HCT116 (cell line): Measurements from ENCODE around the gene RNF180. TPM values are rescaled to one million over a fixed set of nuclear protein-coding genes. Genes with fewer than 3 reads are reported as not detected.

Experiments
- ATAC-seq: fragments of 200-7000 bp; cut with Tn5 transposase; 2 replicates; pipeline ENCODE4 v1.9.1; 2020; ENCODE audit warnings: mild to moderate bottlenecking, moderate library complexity
- BruUV-seq: library from RNA; stranded (reverse); fragments of 400-500 nt; replicated peaks from 2 replicates; lab custom pipeline; 2021; lab: Mats Ljungman, UMichigan
- CTCF ChIA-PET: fragments of 300-600 bp; sonication (Branson Sonifier 250); formaldehyde crosslinking; loops from one replicate; lab custom pipeline; 2021; ENCODE audit warnings: antibody characterized with exemption; lab: Charles Lee
- POLR2A ChIA-PET: fragments of 300-600, 350-600 bp; sonication (Branson Sonifier 250); formaldehyde crosslinking; loops from one replicate; lab custom pipeline; 2021; ENCODE audit warnings: antibody characterized with exemption; lab: Charles Lee
- RAD21 ChIA-PET, 2 experiments: fragments of 300-600 bp; sonication (Branson Sonifier 250); formaldehyde crosslinking; loops; one replicate each; lab custom pipeline; 2023; ENCODE audit warnings: low total read pairs in 2 of 2; ENCODE audit not compliant: uncharacterized antibody in 2 of 2, unreplicated experiment in 2 of 2, low non-redundant PET in 1 of 2; lab: Charles Lee
- DNase-seq: peaks from one replicate; pipeline ENCODE4 v3.0.0-alpha.2; 2010; ENCODE audit warnings: low read depth, low spot score
- H2AFZ ChIP-seq: fragments of 200-600 bp; shearing (Covaris generic), sonication (generic); 2 replicates; pipeline ENCODE4 v1.6.1; 2017; ENCODE audit warnings: low read depth, mixed run types, mixed read lengths, antibody characterized with exemption, low read length; ENCODE audit not compliant: poor library complexity, severe bottlenecking
- H3K27ac ChIP-seq: 2 replicates; pipeline ENCODE4 v1.5.1; 2012; ENCODE audit warnings: low read depth, low read length
- H3K27me3 ChIP-seq: fragments of 200-600 bp; sonication (generic); 2 replicates; pipeline ENCODE4 v1.6.1; 2016; ENCODE audit warnings: mixed run types, low read length, mixed read lengths; ENCODE audit not compliant: insufficient read depth
- H3K36me3 ChIP-seq, 2 experiments: fragments of 200-500 bp in 1 of 2; fragments of 200-600 bp in 1 of 2; sonication (Bioruptor generic) in 1 of 2; sonication (generic) in 1 of 2; 2 replicates each; pipeline versions ENCODE4 v1.5.1 to v1.6.1; 2014 to 2016; ENCODE audit warnings: low read length in 2 of 2, inconsistent platforms in 1 of 2, mixed read lengths in 1 of 2, mixed run types in 1 of 2; ENCODE audit not compliant: insufficient read depth in 2 of 2, control insufficient read depth in 1 of 2
- H3K4me1 ChIP-seq, 2 experiments: fragments of 200-600 bp in 1 of 2; sonication (generic) in 1 of 2; 2 replicates each; pipeline versions ENCODE4 v1.5.1 to v1.6.1; 2012 to 2017; ENCODE audit warnings: low read length in 2 of 2, inconsistent platforms in 1 of 2, mild to moderate bottlenecking in 1 of 2, mixed read lengths in 1 of 2, mixed run types in 1 of 2, moderate library complexity in 1 of 2; ENCODE audit not compliant: insufficient read depth in 2 of 2, control insufficient read depth in 1 of 2
- H3K4me2 ChIP-seq: fragments of 200-600 bp; sonication (generic); 2 replicates; pipeline ENCODE4 v1.6.1; 2017; ENCODE audit warnings: mixed run types, low read length, mixed read lengths
- H3K4me3 ChIP-seq, 2 experiments: fragments of 200-600 bp in 1 of 2; sonication (generic) in 1 of 2; replicated peaks in 1 of 2; 2 replicates each; pipeline ENCODE4 v1.5.1; 2011 to 2016; ENCODE audit warnings: low read length in 2 of 2, control low read depth in 1 of 2, low read depth in 1 of 2, mild to moderate bottlenecking in 1 of 2, mixed read lengths in 1 of 2, mixed run types in 1 of 2
- H3K79me2 ChIP-seq: fragments of 200-600 bp; sonication (generic); 2 replicates; pipeline ENCODE4 v1.6.1; 2017; ENCODE audit warnings: mild to moderate bottlenecking, mixed run types, low read length, moderate library complexity, mixed read lengths; ENCODE audit not compliant: insufficient read depth
- H3K9ac ChIP-seq: fragments of 200-600 bp; sonication (generic); 2 replicates; pipeline ENCODE4 v1.6.1; 2016; ENCODE audit warnings: low read length, mixed read lengths
- H3K9me2 ChIP-seq: fragments of 200-600 bp; sonication (generic), shearing (Covaris generic); 2 replicates; pipeline ENCODE4 v1.6.1; 2017; ENCODE audit warnings: mixed run types, mild to moderate bottlenecking, moderate library complexity; ENCODE audit not compliant: insufficient read depth
- H3K9me3 ChIP-seq, 2 experiments: fragments of 200-500 bp in 1 of 2; fragments of 200-600 bp in 1 of 2; sonication (Bioruptor generic) in 1 of 2; sonication (generic) in 1 of 2; 2 replicates each; pipeline ENCODE4 v1.6.1; 2014 to 2017; ENCODE audit warnings: low read length in 2 of 2, mixed read lengths in 2 of 2, inconsistent platforms in 1 of 2, low read depth in 1 of 2, mild to moderate bottlenecking in 1 of 2, mixed run types in 1 of 2, moderate library complexity in 1 of 2; ENCODE audit not compliant: control insufficient read depth in 1 of 2, insufficient read depth in 1 of 2
- H4K20me1 ChIP-seq: fragments of 200-600 bp; sonication (generic), shearing (Covaris generic); 2 replicates; pipeline ENCODE4 v1.6.1; 2017; ENCODE audit warnings: mixed run types, mild to moderate bottlenecking, moderate library complexity; ENCODE audit not compliant: insufficient read depth
- CBX3 ChIP-seq: IDR thresholded peaks from 2 replicates; pipeline ENCODE4 v1.6.1; 2012; ENCODE audit warnings: low read depth
- CEBPB ChIP-seq: IDR thresholded peaks from 2 replicates; pipeline ENCODE4 v1.6.1; 2012; ENCODE audit warnings: low read depth
- ELF1 ChIP-seq: IDR thresholded peaks from 2 replicates; pipeline ENCODE4 v1.6.1; 2012; ENCODE audit warnings: low read depth, borderline replicate concordance
- EZH2 ChIP-seq: fragments of 200-600 bp; sonication (generic); IDR thresholded peaks from 2 replicates; pipeline ENCODE4 v1.6.1; 2017; ENCODE audit warnings: antibody characterized with exemption, mixed run types
- EZH2phosphoT487 ChIP-seq: fragments of 200-600 bp; IDR thresholded peaks from 2 replicates; pipeline ENCODE4 v1.6.1; 2018; ENCODE audit warnings: antibody characterized with exemption, borderline replicate concordance
- JUND ChIP-seq: IDR thresholded peaks from 2 replicates; pipeline ENCODE4 v1.6.1; 2012
- POLR2A ChIP-seq: IDR thresholded peaks from 2 replicates; pipeline ENCODE4 v1.7.0; 2011; ENCODE audit warnings: borderline replicate concordance; ENCODE audit not compliant: insufficient read depth, insufficient read length; ENCODE audit errors: extremely low read depth
- POLR2AphosphoS5 ChIP-seq: IDR thresholded peaks from 2 replicates; pipeline ENCODE4 v1.6.1; 2011; ENCODE audit warnings: mild to moderate bottlenecking, low read depth, low read length, moderate library complexity
- SIN3A ChIP-seq: IDR thresholded peaks from 2 replicates; pipeline ENCODE4 v1.6.1; 2012; ENCODE audit warnings: low read depth
- SP1 ChIP-seq: IDR thresholded peaks from 2 replicates; pipeline ENCODE4 v1.6.1; 2012; ENCODE audit warnings: low read depth
- SRF ChIP-seq: IDR thresholded peaks from 2 replicates; pipeline ENCODE4 v1.6.1; 2012; ENCODE audit warnings: low read depth
- ZFX ChIP-seq: fragments of 450-650 bp; IDR thresholded peaks from 2 replicates; pipeline ENCODE4 v1.6.1; 2017
- ZNF274 ChIP-seq: fragments of 200-500 bp; sonication (Bioruptor generic); IDR thresholded peaks from 2 replicates; pipeline ENCODE4 v1.6.1; 2014; ENCODE audit warnings: mild to moderate bottlenecking, low read depth, low read length, inconsistent platforms
- intact Hi-C: fragments of 100-400 bp; cut with micrococcal nuclease; formaldehyde crosslinking; loops from 2 replicates; pipeline ENCODE4 v1.10.0; 2022
- total RNA-seq: library from RNA; stranded (reverse); gene quantifications from one replicate; pipeline ENCODE4 v1.2.1, GENCODE V29; 2021; ENCODE audit not compliant: unreplicated experiment
- TF ChIP-seq, protein P1 (sequence below), 3 experiments: fragments of 200-600 bp in 1 of 3; sonication (generic) in 1 of 3; IDR thresholded peaks in 2 of 3; conservative IDR thresholded peaks in 1 of 3; 2 replicates each; pipeline ENCODE4 v1.5.1; 2012 to 2017; ENCODE audit warnings: low read depth in 2 of 3, low read length in 2 of 3, antibody characterized with exemption in 1 of 3, borderline replicate concordance in 1 of 3, control low read depth in 1 of 3, mild to moderate bottlenecking in 1 of 3, mixed read lengths in 1 of 3, mixed run types in 1 of 3, moderate library complexity in 1 of 3; ENCODE audit not compliant: insufficient read depth in 1 of 3
- TF ChIP-seq, protein P2 (sequence below): IDR thresholded peaks from 2 replicates; pipeline ENCODE4 v1.6.1; 2012

Gene RNF180
- total RNA-seq, 1 experiment from 2014 or later: not detected

DNA sequence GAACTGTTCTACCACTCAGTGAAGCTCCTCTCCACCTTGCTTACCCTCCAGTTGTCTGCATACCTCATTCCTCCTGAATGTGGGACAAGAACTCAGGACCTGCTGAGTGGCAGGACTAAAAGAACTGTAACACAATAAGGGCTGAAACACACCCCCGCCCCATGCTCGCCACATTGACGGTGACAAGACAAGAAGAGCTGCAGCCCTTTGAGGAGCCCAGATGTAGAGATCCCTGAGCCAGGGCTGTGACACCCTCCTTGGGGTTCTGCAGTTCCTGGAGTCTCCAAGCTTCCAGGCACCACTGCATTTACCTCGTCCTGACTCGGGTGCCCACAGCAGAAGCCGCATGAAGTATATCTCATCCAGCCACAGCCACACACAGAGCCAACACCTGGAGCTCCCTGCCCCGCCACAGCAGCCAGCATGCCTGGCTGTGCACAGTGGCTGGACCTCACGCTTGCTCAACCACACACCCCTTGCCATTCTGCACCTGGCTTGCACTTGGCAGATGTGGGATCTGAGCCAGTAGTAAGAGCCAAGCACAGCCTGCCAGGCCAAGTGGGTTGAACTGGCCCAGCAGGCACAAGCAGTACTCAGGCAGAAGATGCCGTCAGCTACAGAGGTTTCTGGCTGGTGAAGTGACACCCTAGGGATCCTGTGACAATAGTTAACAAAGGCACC is 166.1 kb downstream of the RNF180 start:
- intact Hi-C loops: no loop called here
- no peak overlapping the region for H3K4me2 ChIP-seq
- ChIA-PET CTCF (no interaction called here), POLR2A (no interaction called here), RAD21 (no interaction called here)
- BruUV-seq: no TSS peak
- DNase-seq (no peak), ATAC-seq (no peak)
- no peak overlapping the region for H3K27ac ChIP-seq
- no peak overlapping the region for H3K9ac ChIP-seq
- no peak overlapping the region for H3K4me3 ChIP-seq
- no peaks in the 10 kb centered on the region for H3K79me2 ChIP-seq
- no peaks in the 10 kb centered on the region for H3K4me1 ChIP-seq
- H3K36me3 ChIP-seq: no peaks in the 10 kb centered on the region
- H3K27me3 ChIP-seq: no peaks in the 10 kb centered on the region
- peaks cover 0 to under 1% of the 10 kb centered on the region in 2 experiments; a peak in 1 of 4 replicates for H3K9me3 ChIP-seq
- no peak overlapping the region for H2AFZ ChIP-seq
- H3K9me2 ChIP-seq: no peaks in the 10 kb centered on the region
- no peaks in the 10 kb centered on the region for H4K20me1 ChIP-seq
- TF ChIP-seq EZH2phosphoT487 (no peak), POLR2AphosphoS5 (no peak), SIN3A (no peak), ZNF274 (no peak), POLR2A (no peak), CBX3 (no peak), JUND (no peak), SP1 (no peak), EZH2 (no peak), ZFX (no peak), ELF1 (no peak), SRF (no peak), CEBPB (no peak)
- TF ChIP-seq, protein P1, sequence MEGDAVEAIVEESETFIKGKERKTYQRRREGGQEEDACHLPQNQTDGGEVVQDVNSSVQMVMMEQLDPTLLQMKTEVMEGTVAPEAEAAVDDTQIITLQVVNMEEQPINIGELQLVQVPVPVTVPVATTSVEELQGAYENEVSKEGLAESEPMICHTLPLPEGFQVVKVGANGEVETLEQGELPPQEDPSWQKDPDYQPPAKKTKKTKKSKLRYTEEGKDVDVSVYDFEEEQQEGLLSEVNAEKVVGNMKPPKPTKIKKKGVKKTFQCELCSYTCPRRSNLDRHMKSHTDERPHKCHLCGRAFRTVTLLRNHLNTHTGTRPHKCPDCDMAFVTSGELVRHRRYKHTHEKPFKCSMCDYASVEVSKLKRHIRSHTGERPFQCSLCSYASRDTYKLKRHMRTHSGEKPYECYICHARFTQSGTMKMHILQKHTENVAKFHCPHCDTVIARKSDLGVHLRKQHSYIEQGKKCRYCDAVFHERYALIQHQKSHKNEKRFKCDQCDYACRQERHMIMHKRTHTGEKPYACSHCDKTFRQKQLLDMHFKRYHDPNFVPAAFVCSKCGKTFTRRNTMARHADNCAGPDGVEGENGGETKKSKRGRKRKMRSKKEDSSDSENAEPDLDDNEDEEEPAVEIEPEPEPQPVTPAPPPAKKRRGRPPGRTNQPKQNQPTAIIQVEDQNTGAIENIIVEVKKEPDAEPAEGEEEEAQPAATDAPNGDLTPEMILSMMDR (IDR thresholded peaks at IDR 0.05 in 2 of 3, conservative IDR thresholded peaks at IDR 0.05 in 1 of 3; ENCODE audit: borderline replicate concordance in 1 of 3, insufficient read depth in 1 of 3, low read depth in 2 of 3, low read length in 2 of 3): no peak
- TF ChIP-seq, protein P2, sequence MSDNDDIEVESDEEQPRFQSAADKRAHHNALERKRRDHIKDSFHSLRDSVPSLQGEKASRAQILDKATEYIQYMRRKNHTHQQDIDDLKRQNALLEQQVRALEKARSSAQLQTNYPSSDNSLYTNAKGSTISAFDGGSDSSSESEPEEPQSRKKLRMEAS: no peak
